ENCODE data around the gene CAPN2.
"Not testable (repeated sequence)": the region's sequence is repeated elsewhere in the genome, so short reads cannot be mapped to it uniquely, and the experiment has no call there.

CAPN2 gene

DNA sequence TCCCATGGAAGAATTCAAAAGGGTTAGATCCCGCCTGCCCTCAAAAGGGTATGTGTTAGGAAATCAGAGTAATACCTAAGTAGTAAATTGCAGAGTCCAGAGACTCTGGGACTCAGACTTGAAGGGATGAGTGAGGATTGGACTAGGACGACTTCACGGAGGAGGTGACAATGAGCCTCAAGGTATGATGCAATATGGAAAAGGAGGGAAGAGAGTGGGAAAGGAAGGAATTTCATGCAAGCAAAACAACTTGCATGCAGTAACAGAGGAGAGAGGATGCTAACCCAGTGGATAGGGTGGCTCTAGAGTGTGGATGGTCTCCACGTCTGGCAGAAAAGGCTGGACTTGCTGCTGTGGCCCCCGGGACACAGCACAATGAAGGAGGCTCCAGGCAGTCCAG is 4.8 kb downstream of the CAPN2 start:
- no peak for DNase-seq

DNA sequence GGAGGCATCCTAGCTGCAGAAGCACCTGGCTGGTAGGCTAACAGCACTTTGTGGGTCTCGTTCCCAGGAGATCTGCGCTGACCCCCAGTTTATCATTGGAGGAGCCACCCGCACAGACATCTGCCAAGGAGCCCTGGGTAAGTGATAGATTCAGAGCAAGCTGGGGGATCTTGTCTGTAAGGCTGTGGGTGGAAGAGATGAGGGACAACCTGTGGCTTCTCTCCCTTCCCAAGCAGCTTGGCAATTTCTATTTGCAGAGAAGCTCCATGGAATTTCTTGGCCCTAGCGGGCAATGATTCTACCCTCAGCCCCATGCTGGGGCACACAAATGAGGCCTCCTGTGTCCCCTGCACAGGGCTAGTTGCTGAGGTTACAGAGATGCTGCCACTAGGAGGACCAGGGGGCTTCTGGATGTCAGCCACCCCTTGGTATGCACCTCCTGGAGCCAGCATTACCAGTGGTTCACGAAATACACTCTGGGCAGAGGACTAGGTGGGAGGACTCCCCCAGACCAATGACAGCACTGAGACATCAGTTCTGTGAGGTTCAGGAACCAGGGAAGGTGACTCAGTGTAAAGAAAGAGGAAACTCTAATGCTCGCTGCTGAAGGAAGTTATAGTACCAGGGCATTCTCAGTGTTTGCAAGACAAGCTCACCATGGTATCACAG is 5.5 kb downstream of the CAPN2 start:
- no peak for DNase-seq

DNA sequence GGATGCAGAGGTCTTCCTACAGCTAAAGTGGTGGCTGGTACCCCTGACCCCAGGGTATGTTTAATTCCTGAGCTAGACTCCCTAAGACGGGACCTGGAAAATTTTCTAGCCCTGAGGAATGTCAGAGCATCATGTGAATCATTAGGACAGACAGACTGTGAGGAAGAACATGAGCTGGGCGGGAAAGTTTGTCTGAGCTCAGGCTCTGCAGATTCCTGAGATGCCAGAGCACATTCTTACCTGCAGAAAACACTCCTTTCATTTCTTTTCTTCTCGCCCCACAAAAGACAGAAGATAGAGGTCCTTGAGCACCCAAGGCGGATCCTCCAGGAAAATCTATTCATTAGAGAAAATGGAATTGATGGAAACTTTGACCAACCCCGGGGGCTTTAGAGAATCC is 6.5 kb downstream of the CAPN2 start:
- DNase-seq: no peak

DNA sequence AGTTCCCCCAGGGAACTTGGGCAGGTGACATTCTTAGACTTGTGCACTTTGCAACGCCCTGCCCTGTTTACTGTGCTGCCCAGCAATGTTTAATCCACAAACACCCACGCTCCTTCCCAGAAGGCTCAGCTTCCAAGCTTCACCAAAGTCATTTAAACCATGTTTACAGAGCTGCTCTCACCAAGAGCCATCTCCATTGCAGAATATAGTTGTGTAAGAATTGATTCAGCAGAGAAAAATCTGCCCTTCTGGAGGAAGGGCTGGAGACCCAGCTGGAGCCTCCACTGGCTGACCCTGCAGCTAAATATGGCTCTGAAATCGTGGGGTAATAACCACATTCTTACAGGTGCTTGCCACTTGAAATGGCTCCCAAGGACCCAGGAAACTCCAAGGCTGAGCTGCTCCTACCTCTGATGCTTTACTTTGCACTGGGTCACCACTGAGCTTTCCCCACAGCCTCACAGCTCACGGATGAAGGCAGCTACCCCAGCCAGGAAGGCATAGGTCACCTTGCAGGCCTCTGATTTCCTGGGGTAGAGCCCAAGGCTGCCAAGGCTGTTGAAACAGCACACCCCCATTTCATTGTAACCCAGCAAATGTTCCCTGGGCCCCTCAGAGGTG is 8.7 kb downstream of the CAPN2 start:
- DNase-seq: no peak

DNA sequence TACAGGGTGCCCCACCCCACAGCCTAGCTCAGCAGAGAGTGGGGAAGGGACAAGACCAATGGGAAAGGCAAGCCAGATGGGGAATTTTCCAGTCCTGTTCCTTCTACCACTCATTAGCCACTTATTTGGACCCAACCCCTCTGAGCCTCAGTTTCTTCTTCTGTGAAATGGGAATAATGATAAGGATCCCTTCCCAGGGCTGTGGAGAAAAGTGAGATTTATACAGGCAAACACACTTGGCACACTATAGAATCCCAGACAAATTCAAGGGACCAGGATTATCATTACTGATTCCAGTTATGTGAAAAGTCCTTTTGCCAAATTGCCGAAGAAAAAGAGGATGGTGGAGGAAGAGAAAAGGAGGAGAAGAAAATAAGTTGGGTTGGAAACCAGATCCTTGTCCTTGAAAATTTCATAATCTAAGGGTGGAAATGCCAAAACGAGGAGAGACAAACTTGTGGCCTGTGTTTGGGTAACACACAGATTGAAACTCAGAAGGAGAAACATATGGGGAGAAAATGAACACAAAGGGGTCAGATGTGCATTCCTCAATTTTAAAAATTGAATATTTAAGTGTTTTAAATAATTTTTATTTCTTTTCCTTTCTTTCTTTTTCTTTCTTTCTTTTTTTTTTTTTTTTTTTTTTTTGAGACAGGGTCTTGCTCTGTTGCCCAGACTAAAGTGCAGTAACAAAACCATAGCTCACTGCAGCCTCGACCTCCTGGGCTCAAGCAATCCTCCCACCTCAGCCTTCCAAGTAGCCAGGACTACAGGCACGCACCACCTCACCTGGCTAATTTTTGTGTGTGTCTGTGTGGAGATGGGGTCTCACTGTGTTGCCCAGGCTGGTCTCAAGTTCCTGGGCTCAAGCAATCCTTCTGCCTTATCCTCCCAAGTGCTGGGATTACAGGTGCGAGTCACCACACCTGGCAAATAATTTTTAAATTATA is 9.6 kb downstream of the CAPN2 start:
- no peak for DNase-seq

GRCh38 chr1:223723351-223723904 is 11.1 kb downstream of the CAPN2 start:
- no peak for DNase-seq

DNA sequence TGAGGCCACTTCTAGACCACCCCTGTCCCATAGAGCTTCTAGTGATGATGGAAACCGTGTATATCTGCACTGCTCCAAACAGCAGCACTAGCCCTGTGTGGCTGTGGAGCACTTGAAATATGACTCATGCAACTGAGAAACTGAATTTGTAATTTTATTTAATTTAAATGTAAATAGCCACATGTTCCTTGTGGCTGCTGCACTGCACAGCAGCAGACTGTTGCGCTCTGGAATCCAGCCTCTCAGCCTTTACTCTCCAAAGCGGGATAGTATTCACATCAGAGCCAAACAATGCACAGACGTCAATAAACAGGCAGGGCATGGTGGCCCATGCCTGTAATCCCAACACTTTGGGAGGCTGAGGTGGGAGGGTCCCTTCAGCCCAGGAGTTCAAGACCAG is 12.0 kb downstream of the CAPN2 start:
- DNase-seq: no peak

GRCh38 chr1:223725578-223725977 is 13.2 kb downstream of the CAPN2 start:
- no peak for DNase-seq

DNA sequence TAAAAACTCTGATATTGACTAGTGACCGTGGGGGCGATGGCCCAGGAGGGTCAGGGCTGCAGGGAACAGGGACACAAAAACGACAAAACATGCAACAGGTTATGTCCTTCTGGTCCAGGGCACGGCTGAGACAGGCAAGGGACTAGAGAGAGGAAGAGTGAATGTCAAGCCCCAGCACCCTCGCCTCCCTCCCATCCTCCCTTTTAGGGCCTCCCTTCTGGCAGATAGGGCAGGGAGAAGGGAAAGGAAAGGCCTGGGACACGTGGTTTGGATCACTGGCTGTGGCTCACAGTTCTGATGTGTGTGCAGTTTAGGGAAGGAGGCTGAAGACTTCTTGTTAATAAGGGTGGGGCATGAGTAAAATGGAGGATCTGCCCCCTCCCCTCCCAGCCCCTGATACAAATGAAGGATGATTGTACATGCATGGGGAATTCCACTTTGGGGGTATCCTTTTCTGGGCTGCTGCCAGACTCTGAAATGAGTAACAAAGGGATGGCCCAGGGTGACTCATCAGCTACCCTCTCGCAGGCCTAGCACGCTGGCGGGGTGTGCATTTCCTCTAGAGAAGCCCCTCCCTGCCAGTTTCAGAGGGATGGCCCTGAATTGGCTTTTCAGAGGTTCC is 14.2 kb downstream of the CAPN2 start:
- no peak for DNase-seq

DNA sequence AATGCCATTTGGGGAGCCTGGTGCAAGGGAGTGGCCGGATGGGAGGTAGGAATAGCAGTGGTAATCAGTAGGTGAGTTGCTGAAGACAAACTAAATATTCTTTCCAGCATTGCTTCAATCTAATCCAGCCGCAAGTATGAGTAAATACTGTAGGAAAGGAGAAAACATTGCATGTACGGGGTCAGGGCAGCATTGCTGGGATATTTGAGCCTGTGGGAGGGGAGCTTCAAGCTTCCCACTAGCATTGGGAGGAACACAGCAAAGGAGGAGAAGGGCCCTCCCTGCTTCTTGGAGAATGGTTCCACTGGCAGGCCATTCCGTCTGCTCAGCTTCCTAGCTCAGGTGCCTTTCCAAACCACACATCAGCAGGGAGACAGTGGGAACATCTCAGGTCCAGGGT is 15.2 kb downstream of the CAPN2 start:
- no peak for DNase-seq

GRCh38 chr1:223729906-223730305 is 17.6 kb downstream of the CAPN2 start:
- no peak for DNase-seq

DNA sequence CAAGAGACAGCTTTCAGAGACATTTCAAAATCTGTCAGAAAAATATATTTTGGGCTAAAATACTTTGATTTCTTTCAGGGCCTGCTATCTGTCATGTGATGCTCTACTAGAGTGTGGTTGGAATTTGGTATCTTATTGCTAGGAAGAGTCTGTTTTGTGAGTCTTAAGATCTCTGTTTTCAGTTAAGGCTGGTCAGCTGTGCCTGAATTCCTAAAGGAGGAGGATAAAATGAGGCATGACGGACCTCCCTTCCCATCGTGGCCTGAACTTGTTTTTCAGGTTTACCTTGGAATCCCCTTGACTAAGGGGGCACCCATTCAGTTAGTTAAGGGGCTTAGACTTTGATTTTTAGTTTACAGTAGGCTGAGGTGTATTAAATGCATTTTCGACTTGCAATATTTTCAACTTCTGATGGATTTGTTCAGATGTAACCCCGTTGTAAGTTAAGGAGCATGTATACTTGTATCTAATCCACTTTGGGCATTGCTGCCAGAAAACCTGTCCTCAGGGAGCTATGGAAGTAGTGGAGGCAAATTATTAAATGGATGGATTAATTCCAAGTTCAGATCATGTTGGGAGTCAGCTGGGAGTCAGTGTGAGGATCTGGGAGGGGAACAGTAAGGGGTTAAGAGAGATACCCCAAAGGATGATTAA is 18.3 kb downstream of the CAPN2 start:
- no peak for DNase-seq

DNA sequence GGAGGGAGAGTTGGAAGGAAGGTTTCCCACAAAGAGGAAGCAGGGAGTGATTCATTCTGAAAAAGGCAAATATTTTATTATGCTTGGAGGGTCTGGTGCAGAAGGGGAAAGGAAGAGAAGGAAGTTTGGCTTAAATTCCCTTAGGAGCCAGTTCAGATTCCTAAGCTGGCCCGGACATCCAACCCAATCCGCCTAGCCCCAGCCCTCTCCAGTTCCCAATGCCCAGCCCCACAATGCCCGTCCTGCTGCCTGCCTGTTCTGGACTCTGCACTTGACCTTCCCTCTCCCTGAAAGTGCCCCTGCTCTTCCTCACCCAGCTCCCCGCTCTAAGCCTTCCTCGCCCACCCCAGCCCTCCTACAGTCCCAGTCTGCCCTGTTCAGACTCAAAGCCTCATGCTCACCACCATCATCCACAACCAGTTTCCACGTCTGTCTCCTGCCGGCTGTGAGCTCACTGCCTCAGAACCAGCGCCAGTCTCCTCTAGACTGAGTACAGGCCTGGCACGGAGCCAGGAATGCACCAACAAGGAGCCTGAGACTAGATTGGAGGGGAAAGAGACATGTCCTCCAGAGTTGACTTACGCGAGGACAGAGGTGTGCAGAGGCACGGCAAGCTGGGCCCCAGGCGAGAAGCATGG is 18.9 kb downstream of the CAPN2 start:
- peak; percentile 35 for DNase-seq

DNA sequence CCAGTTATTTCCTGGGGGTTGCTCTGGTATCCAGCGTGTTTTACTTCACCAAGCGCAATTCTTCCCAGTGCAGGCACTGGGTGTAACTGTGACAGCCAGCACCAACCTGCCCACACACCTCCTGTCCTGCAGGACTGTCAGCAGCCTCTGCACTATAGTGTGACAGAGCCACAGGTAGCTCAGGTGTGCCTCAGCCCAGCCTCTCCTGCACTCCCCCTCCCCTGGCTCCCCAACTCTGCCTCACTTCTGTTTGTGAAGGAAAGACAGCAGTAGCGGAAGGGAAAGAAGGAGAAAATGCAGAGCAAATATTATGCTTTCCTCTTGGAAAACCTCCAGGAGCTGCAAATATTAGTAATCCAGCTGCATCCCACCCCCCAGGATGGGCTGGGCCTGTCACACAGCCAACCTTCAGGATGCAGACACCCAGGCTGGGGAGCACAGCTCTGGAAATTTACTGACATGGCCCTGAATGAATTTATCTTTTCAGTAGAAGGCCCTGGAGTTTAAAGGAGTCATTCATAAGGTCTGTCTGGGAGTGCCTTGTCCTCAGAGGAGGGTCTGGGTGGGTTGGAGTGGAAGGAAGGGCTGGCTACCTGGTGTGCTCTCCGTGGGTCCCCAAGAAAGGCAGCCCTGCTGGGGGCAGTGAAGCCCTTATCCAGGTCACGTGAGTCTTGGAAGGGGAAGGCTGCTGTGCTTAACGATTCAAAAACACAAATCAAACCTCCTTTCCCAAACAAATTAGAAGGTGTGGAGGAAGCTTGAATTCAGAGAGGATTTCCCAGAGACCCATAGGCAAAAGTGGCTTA is 20.9 kb downstream of the CAPN2 start:
- DNase-seq: no peak

DNA sequence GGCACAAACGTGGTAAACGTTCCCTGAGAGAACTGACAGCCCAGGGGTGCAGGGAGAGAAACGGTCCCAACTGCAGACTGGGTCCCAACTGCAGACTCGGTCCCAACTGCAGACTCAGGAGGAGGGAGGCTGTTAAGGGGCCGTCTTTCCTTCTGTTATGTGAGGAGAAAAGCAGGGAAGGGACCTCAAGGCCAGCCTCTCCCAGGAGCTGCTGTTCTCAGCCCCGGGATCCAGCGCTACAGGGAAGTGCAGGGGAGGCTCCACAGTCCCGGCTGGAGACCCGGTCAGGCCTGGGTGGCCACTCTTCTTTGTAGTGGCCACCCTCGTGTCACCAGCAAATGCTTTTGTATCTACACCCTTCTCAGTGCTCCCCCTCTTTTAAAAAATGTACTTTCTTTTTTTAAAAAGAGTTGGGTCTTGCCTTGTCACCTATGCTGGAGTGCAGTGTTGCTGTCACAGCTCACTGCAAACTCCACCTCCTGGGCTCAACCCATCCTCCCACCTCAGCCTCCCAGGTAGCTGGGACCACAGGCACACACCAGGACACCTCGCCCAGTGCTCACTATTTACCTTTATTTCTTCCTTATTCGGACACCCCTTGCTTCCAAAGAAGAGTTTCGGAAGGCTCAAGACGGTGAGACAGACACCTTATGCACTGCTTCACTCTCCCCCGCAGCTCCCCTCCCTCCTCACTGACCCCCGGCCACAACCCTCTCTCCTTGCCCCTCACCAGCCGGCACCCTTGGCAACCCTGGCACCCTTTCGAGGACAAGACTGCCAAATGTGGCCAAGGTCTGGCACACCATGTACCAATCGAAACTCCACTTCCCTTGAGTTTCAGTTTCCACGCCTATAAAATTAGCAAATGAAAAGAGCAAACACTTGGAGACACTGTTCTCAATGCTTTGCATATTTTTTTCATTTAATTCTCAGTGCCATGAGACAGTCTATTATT is 21.8 kb downstream of the CAPN2 start:
- DNase-seq: no peak

DNA sequence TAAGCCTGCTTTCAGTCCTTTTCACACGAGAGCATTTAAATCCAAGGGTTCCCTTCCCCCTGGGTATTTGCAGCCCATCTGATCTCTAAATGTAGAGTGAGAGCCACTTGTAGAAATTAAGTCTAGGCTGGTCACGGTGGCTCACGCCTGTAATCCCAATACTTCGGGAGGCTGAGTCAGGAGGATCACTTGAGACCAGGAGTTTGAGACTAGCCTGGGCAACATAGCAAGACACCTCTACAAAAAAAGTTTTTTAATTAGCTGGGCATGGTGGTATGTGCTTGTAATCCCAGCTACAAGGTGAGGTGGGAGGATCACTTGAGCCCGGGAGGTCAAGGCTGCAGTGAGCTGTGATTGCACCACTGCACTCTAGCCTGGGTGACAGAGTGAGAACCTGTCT is 24.3 kb downstream of the CAPN2 start:
- DNase-seq: not testable (repeated sequence)

DNA sequence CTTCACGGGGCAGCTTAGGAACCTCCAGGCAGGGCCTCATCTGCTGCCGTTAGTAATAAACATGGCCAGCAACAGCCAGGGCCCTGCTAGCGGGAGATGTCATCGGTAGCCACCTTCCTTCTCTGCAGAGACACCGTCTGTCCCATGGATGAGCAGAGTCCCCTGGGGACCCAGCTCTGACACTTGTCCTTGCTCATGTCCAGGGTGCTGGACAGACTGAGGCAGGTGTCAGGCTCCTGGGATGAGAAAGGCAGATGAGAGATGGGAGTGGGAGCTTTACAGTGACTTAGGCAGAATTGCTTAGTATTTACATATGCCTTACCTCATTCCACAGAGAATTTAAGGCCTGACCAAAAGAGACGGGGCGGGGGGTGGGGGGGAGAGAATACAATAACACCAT is 25.0 kb downstream of the CAPN2 start:
- DNase-seq: no peak

GRCh38 chr1:223738465-223739365 is 26.4 kb downstream of the CAPN2 start:
- no peak for DNase-seq
